HG03432 (cell line): Measurements from ENCODE around the gene SYT5.
A peak's percentile ranks its signal among the peaks of the same experiment; 100 is the strongest.
"Not testable (repeated sequence)": the region's sequence is repeated elsewhere in the genome, so short reads cannot be mapped to it uniquely, and the experiment has no call there.

Experiments used
- ATAC-seq: cut with Tn5 transposase; IDR thresholded peaks from one replicate; pipeline ENCODE4 v1.9.1; 2021; ENCODE audit warnings: mild to moderate bottlenecking, moderate library complexity; ENCODE audit not compliant: unreplicated experiment

SYT5 gene

DNA sequence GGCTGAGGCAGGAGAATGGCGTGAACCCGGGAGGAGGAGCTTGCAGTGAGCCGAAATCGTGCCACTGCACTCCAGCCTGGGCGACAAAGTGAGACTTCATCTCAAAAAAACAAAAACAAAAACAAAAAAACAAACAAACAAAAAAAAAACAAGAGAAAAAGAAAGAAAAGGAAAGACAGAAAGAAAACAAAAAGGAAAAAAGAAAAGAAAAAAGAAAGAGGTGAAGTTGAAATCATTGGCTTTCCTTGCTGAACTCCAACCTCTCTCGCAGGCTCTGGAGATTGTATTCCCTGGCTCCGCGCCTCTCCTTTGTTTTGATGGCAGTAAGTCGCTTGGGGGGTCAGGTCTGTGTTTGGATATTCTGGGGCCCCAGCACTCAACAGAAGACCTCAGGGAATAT, 7.8 kb downstream of the SYT5 start:
- not testable (repeated sequence) for ATAC-seq

DNA sequence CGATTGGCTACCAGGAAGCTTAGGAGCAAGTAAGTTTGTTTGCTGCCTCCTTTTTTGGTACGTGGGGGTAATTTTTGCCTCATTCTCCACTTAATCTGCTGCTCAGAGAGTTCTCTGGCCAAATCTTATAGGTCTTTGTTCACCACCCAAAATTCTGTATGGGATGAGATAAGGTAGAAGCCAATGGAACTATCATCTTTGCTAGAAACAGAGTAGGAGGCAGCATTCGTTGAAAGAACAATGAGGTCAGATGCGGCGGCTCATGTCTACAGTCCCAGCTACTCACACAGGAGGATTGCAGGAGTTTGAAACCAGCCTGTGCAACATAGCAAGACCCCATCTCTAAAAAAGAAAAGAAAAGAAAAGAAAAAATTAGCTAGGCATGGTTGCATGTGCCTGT, 8.6 kb downstream of the SYT5 start:
- ATAC-seq, result no peak

DNA sequence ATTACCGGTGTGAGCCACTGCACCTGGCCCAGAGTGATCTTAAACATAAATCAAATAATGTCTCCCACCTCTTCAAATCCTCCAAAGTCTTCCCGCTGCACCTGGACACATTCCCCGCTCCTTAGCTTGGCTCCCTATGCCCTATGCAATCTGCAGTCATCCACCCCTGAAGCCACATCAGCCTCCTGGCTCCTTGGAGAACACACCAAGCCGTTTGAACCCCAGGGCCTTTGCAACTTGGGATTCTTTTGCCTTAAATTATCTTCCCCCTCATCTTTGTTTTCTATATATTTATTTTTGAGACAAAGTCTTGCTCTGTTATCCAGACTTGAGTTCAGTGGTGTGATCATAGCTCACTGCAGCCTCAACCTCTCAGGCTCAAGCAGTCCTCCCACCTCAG, 11.0 kb downstream of the SYT5 start:
- no peak for ATAC-seq

GRCh38 chr19:55166530-55167268, 13.4 kb downstream of the SYT5 start, which contains the start of gene DNAAF3:
DNAAF3 (minus strand) TSS chr19:55166613; CDS start chr19:55166413, 200 bp downstream.
- peak; percentile 69 for ATAC-seq

DNA sequence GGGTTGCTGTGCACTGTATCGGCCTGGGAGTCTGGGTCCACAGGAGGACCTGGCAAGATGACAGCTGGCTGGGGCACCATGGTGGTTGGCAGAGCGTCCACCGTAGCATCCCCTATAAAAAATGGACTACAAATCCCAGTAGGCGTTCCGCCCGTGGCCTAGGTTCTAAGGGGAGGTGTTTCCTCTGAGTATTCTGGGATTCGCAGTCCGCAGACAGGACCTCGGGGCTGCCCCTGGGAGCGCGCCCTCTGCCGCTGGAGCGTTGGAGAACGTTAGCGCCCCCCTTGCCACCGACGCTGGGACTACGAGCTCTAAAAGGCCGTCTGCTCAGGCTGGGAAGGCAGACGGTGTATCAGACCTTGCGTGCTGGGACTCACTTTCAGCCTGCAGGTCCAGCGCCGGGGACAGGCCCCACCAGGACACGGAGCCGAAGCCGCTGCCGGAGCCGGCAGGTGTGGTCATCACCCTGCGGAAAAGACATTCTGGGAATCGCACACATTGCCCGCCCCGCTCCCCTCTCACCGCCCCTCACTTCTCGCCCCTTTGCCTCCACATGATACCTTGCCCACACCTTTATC, 14.0 kb downstream of the SYT5 start:
- ATAC-seq, result no peak

DNA sequence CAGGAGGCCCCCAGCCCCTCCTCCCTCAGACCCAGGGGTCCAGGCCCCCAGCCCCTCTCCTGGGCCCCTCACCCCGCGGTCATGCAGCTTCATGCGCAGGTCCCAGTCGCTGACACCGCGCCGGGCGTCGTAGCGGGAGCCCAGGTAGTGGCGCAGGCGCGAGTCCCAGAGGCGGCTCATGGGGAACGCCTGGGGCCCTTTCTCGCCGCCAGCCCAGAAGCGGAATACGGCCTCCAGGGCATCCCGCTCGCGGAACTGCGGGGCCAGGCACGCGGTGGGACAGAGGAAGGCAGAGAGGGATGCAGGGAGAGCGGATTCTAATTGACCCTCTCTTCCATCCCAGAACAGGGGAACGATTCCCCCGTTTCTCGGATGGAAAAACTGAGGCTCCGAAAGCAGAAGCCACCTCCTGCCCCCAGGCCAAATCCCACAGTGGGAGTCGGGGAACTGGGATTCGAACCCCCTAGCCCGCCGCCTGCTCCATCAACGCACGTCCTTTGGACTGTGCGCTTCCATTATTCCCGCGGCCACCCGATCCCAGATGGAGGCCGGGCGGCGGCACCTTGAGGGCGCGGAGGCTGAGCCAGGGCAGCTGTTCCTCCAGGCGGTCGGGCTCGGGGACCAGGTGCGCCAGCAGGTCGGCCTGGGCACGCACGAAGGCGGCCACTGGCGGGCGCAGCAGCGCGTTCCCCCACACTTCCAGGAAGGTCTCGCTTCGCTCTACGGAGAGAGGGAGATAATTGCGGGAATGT, 18.3 kb downstream of the SYT5 start:
- no peak for ATAC-seq

DNA sequence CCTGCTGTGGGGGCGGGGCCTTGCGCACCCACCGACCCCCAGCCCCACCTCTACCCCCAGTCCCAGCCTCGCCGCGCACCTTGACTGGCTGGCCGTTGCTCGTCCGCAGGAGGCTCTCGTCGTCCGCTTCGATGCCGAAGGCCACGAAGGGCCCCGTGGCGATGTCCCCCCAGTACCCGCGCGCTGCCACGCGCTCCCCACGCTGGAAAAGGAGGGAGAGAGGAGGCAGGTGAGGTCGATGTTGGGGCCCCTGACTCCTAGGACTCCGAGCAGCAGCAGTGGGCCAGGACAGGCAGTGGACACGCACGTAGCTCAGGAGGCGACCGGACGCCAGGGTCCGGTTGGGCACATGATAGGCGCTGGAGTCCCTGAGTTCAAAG, 19.1 kb downstream of the SYT5 start:
- no peak for ATAC-seq

DNA sequence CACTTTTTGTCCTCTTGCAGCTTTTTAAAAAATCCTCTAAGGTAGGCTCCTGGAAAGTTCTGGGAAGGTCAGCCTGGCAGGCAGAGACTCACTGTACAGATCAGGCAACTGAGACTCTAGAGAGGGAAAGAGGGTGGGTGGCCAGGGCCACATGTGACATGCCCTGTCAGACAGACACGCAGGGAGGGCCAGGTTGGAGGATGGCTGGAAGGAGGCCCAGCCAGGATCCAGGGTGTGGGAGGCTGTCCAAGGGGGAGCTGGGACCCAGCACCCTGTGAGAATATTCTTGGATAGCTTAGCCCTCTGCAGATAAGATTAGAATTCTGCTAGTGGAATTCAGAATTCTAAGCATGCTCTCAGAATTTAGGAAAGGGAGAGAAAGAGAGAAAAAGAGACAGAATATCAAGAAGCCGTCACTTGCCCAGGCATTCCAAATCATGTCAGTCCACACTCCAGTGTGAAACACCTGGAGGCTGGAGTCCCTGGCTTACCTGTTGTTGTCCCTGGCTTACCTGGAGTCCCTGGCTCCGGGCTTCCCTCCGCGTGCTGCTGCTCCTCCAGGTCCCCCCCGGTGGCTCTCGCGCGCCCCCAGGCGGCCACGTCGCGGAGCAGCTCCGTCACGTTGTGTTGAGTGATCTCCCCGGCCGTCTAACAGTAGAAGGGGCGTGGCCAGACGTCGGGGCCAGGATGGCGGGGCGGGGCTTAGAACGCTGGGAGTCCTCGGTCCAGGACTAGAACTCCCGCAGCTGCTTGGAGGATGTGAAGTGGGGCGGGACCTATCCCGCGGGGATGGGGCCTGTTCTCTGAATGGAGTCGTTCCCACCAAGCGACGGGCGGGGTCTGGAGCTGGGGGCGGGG, 19.7 kb downstream of the SYT5 start:
- ATAC-seq, result peak; percentile 78

DNA sequence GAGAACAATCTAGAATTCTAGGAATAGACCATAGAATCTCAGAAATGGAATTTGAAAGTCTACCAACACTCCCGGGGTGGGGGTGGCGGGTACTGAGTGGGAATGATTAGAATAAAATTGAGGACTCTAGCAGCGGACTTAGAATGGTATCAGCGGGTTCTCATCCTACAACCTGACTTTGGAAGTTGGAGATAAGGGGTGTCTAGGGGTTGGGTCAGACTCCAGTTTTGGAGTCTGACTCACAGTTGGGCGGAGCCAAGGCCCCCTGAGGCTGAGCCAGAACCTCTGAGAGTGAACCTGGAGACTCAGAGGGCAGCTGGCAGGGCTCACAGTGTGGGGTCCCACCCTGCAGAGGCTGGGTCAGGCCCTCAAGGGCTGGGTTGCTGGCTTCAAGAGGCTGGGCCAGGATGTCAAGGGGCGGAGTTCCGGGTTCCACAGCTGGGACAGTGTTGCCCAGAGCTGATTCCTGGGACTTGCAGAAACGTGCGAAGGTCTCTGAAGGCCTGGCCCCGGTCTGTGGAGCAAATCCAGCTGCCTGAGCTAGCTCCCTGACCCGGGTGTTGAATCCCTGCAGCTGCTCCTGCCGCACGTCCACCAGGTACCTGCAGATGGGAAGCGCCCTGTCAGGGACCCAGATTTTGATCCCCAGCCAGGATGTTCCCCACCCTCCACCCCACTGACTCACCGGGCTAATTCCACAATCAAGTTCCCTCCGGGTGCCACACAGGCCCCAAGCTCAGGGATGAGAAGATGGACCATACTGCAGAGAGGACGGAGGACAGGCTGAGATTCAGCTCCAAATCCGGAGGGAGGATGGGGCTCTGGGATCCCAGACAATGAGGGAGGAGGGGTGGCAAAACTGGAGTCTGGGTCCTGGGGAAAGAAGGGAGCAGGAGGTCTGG, 21.0 kb downstream of the SYT5 start:
- no peak for ATAC-seq

DNA sequence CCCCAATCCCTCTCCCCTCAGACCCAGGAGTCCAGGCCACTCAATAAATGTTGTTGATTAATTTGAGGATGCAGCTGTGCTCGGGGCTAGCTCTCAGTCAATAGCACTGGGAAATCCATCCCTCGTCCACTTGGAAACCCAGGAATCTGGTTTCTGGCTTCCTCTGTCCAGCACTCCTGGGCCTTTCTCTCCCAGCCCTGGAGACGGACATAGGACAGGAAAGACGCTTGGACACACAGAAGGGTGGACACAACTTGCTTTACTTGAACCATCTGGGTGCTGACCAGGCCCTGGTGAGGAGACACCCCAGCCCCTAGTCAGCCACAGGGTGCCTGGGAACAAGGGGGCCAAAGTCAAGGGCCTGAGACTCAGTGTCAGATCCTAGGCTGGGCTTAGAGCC, 21.7 kb downstream of the SYT5 start:
- no peak for ATAC-seq

DNA sequence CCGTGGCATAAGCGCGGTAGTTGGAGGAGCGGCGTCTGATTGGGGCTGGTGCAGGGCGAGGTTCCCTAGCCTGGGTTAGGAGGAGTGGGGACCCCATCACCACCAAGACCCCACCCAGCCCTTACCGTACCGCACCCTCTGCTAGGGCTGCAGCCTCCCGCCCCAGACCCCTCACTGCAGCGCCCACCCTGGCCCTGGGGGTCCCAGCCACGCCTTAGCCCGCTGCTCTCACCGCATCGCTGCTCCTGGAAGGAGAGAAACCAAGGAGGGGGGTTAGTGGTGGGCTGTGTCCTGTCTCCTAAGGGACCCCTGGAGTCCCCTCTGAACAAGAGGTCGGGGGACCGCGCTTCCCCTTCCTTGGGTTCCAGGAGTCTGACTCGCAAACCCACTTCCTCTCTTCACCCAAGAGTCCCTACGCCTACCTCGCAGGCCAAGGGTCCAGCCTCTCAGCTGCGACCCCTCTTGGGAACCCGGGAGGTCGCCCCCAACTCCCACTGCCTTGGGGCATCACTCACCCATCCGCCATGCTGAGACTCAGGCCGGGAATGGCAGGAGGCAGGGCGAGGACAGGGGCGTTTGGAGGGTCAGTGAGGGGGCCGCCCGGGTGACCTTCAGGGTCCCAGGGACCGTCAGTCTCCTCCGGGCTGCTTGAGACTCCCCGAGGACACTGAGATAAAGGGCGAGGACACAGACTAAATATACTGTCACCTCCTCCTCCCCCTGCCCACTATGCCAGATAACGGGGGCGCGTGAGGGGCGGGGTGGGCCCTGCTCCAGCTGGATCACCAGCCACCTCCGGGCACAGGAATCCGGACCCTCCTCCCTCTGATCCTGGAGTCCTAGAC, 22.8 kb downstream of the SYT5 start, which contains the start of gene TNNI3:
TNNI3 (minus strand) TSS at position 669 of the 845 bp plus-strand sequence; CDS start at position 526, 143 bp downstream.
- ATAC-seq, result no peak

DNA sequence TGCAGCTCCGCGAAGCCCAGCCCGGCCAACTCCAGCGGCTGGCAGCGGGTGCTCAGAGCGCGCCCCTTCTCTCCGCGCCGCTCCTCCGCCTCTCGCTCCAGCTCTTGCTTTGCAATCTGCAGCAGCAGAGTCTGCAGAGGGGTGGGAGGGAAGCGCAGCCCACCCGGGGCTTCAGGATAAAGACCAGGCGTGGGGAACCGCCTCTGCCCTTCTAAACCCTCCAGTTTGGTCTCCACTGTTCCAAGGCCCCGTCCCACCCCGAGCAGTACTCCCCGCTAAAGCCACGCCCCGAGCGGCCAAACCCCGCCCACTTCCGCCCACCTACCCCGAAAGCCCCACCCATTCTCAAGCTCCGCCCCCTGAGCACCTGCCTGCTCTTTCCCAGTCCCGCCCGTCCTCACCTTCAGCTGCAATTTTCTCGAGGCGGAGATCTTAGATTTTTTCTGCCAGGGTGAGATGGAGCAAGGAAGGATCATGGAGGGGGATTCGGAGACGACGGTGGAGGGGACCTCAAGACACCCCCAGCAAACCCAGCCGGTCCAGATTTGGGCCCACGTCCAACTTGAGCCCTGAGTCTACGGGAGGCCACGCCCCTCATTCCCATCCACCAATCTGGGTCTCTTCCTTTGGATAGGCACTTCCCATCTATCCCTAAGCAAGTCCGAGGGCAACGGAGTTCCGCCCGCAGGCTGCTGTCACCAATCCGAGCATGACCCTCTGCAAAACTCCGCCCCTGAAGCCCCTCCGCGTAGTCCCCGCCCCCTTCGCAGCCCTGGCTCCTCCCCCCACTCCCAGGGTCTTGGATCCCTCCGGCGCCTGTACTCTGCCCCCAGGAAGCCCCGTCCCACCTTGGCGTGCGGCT, 23.7 kb downstream of the SYT5 start:
- ATAC-seq, result no peak

- ATAC-seq, result not testable (repeated sequence)
Observed at GRCh38 chr19:55155784-55156183, 24.3 kb downstream of the SYT5 start.

GRCh38 chr19:55153652-55154264, 26.3 kb downstream of the SYT5 start:
- no peak for ATAC-seq

DNA sequence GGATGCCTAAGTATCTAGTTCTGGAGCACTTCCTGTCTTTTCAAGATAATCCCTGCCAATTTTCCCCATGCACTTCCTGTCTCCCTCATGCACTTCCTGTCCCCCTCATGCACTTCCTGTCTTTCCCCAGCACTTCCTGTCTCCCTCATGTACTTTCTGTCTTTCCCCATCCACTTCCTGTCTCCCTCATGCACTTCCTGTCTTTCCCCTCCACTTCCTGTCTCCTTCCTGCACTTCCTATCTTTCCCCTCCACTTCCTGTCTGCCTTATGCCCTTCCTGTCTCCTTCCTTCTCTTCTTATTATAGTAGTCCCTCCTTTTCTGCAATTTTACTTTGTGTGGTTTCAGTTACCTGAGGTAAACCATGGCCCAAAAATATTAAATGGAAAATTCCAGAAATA, 28.1 kb downstream of the SYT5 start:
- ATAC-seq, result no peak

- ATAC-seq, result no peak
Observed at GRCh38 chr19:55149078-55150003, 30.7 kb downstream of the SYT5 start, which contains the start of gene TNNT1. TNNT1 (minus strand) TSS chr19:55149206; CDS start chr19:55147157, 2,049 bp downstream.
